Erythroblast (primary cell): ENCODE data around the gene ARVCF.

Source experiments
- GATA1 ChIP-seq: IDR thresholded peaks from 2 replicates; pipeline ENCODE4 v1.6.1; 2011; ENCODE audit warnings: low read depth, mild to moderate bottlenecking, control low read depth, low read length, moderate library complexity
- POLR2A ChIP-seq: IDR thresholded peaks from 2 replicates; pipeline ENCODE4 v1.6.1; 2011; ENCODE audit warnings: mild to moderate bottlenecking, low read length

GRCh38 chr22:19998991-19999820 is 17.4 kb downstream of the ARVCF start:
- TF ChIP-seq POLR2A (no peak), GATA1 (no peak)
